Activated CD8-positive, alpha-beta memory T cell treated with anti-CD3 and anti-CD28 coated beads for 48 hours (primary cell): ENCODE data around the gene SGK1.
"Not testable (repeated sequence)": the region's sequence is repeated elsewhere in the genome, so short reads cannot be mapped to it uniquely, and the experiment has no call there.

ENCODE experiments used
- DNase-seq, 3 experiments: peaks; one replicate each; pipeline ENCODE4 v3.0.0-alpha.2; 2020; ENCODE audit warnings: low read depth in 2 of 3, low spot score in 2 of 3

Gene SGK1

GRCh38 chr6:134193536-134194498 is 124.1 kb downstream of the SGK1 start:
- DNase-seq: no peak

- not testable (repeated sequence) for DNase-seq
Measured at GRCh38 chr6:134192609-134193008, 125.3 kb downstream of the SGK1 start.

- DNase-seq: no peak
Measured at GRCh38 chr6:134190883-134191282, 127.0 kb downstream of the SGK1 start.

- no peak for DNase-seq
Measured at GRCh38 chr6:134187751-134188150, 130.2 kb downstream of the SGK1 start.

- DNase-seq: no peak
Measured at GRCh38 chr6:134187154-134187553, 130.8 kb downstream of the SGK1 start.

- no peak for DNase-seq
Measured at GRCh38 chr6:134186355-134186754, 131.6 kb downstream of the SGK1 start.

- no peak for DNase-seq
Measured at GRCh38 chr6:134185277-134185676, 132.6 kb downstream of the SGK1 start.

GRCh38 chr6:134183844-134184243 is 134.1 kb downstream of the SGK1 start:
- DNase-seq: no peak

GRCh38 chr6:134182528-134182927 is 135.4 kb downstream of the SGK1 start:
- DNase-seq: no peak

GRCh38 chr6:134181726-134182125 is 136.2 kb downstream of the SGK1 start:
- not testable (repeated sequence) for DNase-seq

- DNase-seq: not testable (repeated sequence)
Measured at GRCh38 chr6:134181251-134181650, 136.7 kb downstream of the SGK1 start.

GRCh38 chr6:134180540-134180939 is 137.4 kb downstream of the SGK1 start:
- DNase-seq: not testable (repeated sequence)

GRCh38 chr6:134178161-134179044 is 139.5 kb downstream of the SGK1 start:
- peak in 2 of 3 experiments; percentile 46 to 55 for DNase-seq

- no peak for DNase-seq
Measured at GRCh38 chr6:134177753-134178160, 140.2 kb downstream of the SGK1 start.

- no peak for DNase-seq
Measured at GRCh38 chr6:134177236-134177635, 140.7 kb downstream of the SGK1 start.

GRCh38 chr6:134176264-134176975 is 141.5 kb downstream of the SGK1 start:
- no peak for DNase-seq

- no peak for DNase-seq
Measured at GRCh38 chr6:134175532-134176263, 142.2 kb downstream of the SGK1 start.

GRCh38 chr6:134174672-134175531 is 143.0 kb downstream of the SGK1 start:
- DNase-seq: peak; percentile 89 to 97 (median 90)

- DNase-seq: peak; percentile 56 to 90 (median 83)
Measured at GRCh38 chr6:134173936-134174671, 143.8 kb downstream of the SGK1 start.
